Stimulated activated CD8-positive, alpha-beta memory T cell treated with anti-CD3 and anti-CD28 coated beads, Interleukin-4, amount 100 ng/mL, for 48 hours (primary cell): ENCODE data around the gene ARHGAP28.

Experiments used
- DNase-seq: peaks from one replicate; pipeline ENCODE4 v3.0.0-alpha.2; 2020

ARHGAP28 gene

DNA sequence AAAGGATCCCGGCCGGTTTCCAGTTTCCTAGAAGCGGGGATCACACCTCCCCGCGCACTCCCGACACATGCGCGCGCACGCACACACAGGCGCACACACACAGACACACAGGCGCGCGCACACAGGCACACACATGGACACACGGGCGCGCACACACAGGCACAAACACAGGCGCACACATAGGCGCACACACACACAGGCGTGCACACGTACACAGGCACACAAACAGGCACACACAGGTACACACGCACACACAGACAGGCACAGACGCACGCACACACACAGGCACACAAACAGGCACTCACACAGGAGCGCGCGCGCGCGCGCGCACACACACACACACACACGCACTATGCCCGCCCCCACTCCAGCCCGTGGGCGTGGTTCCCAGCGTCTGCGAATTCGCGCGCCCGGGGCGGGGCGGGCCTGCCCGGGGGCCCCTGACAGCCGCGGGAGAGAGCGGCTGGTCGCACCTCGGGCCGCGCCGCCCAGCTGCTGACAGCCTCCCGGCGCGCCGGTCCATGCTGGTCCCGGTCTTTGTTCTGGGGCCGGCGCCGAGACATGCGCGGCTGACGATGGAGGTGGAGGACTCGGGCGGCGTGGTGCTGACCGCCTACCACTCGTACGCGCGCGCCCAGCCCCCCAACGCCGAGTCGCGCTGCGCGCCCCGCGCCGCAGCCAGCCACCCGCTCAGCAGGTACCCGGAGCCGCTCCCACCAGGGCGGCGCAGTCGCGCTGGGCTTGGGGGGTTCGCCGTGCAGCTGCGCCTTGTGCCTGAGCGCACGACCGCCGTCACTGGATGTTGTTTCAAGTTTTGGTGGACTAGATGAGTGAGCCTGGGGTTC is at the start of gene ARHGAP28:
TSS of gene ARHGAP28 (plus strand) at position 470 of the 845 bp plus-strand sequence. CDS start at position 576, 106 bp downstream.
- peak; percentile 29 for DNase-seq

GRCh38 chr18:6681331-6681875 is 48.1 kb upstream of the ARHGAP28 start:
- DNase-seq: no peak

GRCh38 chr18:6682437-6683111 is 46.9 kb upstream of the ARHGAP28 start:
- no peak for DNase-seq

GRCh38 chr18:6683112-6683876 is 46.2 kb upstream of the ARHGAP28 start:
- no peak for DNase-seq

DNA sequence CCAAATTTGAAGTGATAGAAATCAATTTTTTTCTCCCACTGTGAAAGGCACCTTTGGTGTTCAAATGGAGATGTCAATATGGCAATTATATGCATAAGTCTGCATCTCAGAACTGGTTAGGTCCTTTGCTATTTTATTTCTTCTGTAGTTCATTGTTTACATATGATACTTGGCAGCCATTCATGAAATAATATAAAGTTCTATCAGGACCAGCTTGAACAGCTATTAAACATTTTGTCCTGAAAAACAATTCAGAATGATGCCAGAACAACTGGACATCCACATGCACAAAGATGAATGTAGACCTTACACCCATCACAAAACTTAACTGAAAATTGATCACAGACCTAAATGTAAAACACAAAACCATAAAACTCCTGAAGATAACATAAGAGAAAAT is 41.8 kb upstream of the ARHGAP28 start:
- DNase-seq: no peak

DNA sequence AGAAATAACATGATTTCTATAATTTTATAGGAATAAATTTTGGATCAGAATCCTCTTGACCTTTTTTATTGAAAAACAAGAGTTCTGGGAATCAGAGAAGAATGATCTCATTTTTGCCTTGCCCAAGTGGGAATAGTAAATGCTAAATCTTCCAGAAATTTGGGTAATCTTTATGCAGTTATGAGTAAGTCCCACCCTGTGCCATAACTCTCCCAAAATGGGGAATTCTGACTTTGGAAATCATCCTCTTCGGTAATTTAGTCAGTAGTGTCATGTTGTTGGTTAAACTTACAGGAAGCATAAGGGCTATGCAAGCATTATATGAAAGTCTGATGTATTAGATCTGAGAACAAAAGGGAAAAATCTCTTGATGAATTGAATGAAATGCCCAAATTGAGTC is 20.6 kb upstream of the ARHGAP28 start:
- DNase-seq: no peak

GRCh38 chr18:6711467-6711866 is 18.0 kb upstream of the ARHGAP28 start:
- no peak for DNase-seq

GRCh38 chr18:6712401-6712800 is 17.1 kb upstream of the ARHGAP28 start:
- DNase-seq: no peak

DNA sequence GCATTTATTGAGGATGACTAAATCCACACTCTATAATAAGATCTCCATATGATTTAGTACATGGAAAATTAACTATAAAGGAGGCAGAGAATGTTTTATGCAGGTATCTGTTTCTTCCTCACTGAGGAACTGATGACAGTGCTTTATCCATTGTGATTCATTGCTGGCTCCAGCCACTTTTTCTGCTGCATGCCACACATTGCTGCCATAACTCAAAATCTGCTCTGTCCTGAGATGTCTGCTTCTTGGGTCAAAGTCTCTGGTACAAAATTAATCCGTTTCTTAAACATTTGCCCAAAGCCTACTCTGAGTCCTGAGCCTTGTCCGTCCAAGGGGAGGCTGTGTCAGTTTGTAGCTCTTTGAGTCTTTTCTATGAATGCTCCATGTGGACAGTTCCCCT is 15.5 kb upstream of the ARHGAP28 start:
- DNase-seq: no peak

- no peak for DNase-seq
Measured at GRCh38 chr18:6718267-6718666, 11.2 kb upstream of the ARHGAP28 start.

DNA sequence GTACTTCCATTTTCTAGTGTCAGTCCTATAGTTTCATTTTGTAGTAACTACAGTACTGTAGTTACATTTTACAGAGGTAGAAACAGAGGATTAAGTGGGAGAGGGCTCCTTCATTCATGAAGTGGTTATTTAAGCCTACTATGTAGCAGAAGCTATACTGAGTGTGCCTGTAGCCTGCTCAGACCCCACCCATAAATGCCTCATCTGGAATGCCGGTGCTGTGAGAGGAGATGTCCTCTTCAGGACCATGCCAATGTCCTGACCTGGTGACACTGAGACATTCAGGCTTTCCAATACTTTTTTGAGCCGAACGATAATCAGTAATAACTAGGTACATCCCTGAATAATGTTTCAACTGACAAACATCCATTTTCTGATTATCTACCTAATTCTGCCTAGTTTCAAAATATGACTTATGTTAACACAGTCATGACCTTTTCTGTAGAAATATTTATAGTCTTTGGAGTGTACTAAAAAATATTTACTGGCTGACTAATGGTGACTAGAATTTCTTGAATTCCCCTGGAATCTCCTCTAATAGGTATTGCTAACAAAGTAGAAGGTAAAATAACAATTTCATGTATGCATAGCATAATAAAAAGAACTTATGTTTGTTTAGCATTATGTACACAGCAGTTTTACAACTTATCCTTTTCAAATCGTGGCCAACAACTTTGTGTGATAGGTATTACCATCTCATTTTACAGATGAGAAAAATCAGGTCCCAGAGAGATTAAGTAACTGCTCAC is 10.2 kb upstream of the ARHGAP28 start:
- DNase-seq: no peak

- no peak for DNase-seq
Measured at GRCh38 chr18:6719910-6720683, 9.4 kb upstream of the ARHGAP28 start.

GRCh38 chr18:6721755-6722154 is 7.8 kb upstream of the ARHGAP28 start:
- DNase-seq: no peak

GRCh38 chr18:6722690-6723089 is 6.8 kb upstream of the ARHGAP28 start:
- DNase-seq: no peak

DNA sequence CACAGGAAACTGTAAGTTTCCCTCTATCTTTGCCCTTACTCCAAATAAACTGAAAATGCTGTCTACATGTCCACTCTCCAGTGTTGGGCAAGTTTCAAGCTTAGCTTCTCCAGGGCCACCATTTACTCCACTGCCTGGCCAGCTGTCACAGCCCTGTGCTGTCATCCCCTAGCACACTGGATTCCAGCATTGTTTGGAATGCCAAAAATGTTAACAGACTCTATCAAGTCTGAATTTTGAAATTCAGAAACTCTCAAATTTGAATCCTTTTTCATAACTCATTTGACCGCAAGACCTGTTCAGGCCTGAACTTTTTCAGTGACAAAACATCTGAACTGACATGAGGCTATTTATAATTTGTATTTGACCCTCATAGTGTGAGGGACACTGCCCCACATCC is 5.2 kb upstream of the ARHGAP28 start:
- no peak for DNase-seq

DNA sequence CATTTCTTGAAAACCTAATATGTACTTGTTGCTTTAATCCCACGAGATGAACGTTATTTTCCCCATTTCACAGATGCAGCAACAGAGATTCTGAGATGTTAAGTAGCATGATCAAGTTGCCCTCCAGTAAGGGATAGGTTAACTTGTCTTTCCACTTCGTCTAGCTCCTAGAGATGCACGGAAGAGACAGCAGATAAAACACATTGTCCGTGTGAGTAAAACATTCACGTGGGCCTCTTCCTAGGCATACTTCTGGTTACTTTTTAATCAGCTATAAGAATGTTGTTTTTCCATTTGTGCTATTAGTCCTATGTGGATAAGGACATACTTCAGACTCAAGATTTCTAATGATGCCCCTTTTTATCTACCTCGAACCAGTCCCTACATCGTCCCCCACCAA is 1.2 kb upstream of the ARHGAP28 start:
- DNase-seq: no peak

DNA sequence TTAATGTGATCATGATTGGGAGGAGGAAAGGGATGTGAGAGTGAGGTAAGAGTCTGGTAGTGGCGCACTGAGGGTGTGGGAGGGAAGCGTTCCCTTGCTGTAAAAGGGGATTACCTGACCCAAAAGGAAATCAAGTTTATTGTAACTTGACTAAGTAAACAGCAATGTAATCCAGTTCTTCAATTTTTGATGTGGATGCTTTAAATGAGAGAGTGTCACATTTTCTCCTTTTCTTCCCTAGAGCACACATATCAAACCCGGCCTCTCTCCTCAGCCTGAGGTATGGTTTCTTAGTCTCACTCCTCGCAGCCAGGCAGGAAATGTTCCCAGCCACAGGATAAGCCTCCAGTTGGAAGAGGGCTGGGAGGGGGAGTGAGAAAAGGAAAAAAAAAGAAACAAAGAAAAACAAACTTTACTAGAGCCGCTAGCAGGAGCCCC is 688 bp upstream of the ARHGAP28 start:
- DNase-seq: no peak

- no peak for DNase-seq
Measured at GRCh38 chr18:6730416-6731221, 1.1 kb downstream of the ARHGAP28 start.

DNA sequence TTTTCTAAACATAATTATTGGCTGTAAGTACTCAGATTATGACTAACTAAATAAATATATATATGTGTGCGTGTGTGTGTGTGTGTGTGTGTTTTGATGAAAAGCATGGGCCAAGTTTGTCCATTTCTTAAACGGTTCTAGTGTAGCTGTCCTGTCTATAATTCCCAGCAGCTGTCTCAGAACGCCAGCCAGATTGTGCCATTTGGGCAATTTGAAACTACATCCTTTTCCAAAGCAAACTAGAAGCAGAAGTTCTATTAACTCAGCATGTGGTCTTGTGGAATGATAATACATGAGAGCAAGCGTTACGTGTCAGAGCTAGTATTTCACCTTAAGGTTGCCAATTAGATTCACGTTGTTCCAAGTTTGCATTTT is 1.7 kb downstream of the ARHGAP28 start:
- no peak for DNase-seq

GRCh38 chr18:6732952-6733351 is 3.4 kb downstream of the ARHGAP28 start:
- DNase-seq: no peak

GRCh38 chr18:6733758-6734157 is 4.2 kb downstream of the ARHGAP28 start:
- DNase-seq: no peak
